ENCODE measurements around the gene FAN1.

Gene FAN1

DNA sequence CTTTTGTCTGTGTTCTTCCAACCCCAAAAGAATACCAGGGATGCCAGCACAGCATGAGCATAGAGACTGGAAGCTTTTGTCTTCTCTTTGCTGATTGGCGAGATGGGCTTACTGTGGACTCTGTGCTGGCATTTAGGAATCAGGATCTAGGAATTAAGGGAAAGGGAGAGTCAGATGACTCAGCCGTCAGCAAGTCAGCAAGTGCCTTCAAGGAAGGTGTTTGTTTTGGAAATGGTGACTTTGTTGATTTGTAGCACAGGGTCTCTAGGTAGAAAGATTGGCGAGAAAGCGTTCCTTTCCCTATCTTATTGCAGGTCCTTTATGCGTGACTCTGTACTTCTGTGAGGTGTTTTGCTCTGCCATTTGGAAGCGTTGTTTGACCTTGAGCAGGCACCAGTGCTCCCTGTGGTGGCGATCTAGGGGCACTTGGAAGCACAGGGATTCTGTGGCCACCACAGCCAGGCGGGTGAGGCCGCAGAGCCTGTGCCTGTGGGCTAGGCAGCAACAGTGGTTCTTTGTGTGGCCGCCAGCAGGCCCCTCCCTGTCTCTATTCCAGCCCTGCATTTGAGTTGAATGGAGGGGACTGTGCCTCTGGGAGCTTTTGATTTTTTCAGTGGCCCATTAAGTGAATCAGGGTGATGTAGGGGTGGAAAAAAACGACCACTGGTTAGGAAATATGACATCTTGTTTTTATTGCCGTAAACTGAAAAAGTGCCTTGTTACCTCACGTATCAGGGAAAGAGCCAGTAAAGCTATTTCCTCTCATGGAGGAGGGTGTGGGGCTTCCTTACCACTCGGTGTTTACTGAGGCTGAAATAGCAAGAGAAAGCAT lies 19.0 kb downstream of the FAN1 start:
- DNase-seq (ENCODE audit: extremely low spot score), result no peak
- POLR2A ChIA-PET, result no interaction called here
- CTCF ChIA-PET, result no interaction called here
- no peak for TF ChIP-seq FOXK2 (IDR thresholded peaks at IDR 0.05)
- no peak for TF ChIP-seq ELF4 (IDR thresholded peaks at IDR 0.05)
- TF ChIP-seq ARNT (IDR thresholded peaks at IDR 0.05), result no peak
- TF ChIP-seq L3MBTL2 (conservative IDR thresholded peaks at IDR 0.05), result no peak
- TF ChIP-seq TARDBP (IDR thresholded peaks at IDR 0.05), result no peak
- TF ChIP-seq HDGF (IDR thresholded peaks at IDR 0.05; ENCODE audit: borderline replicate concordance), result no peak
- TF ChIP-seq FOXM1 (IDR thresholded peaks at IDR 0.05; ENCODE audit: borderline replicate concordance), result no peak

DNA sequence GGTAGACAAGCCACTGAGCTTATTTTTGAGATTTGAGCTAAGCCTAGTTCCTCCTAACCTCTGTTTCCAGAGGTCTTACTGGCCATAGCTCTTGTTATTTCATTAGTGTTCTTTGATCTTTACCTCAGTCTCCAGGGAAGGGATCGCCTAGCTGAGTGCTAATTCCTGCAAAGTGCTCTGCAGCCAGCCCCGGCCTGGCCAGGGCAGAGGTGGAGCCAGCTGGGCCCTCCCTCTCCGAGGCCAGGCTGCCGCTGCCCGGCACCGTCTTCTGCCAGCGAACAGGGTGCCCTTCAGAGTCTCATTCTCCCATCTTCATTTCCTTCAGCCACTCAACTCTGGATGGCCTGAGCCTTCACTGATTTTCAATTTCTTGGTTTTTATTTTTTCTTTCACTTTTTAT lies 19.7 kb downstream of the FAN1 start:
- POLR2A ChIA-PET, result no interaction called here
- no peak for TF ChIP-seq NFRKB (IDR thresholded peaks at IDR 0.05)
- TF ChIP-seq FOXM1 (IDR thresholded peaks at IDR 0.05; ENCODE audit: borderline replicate concordance), result no peak
- TF ChIP-seq, protein P1, sequence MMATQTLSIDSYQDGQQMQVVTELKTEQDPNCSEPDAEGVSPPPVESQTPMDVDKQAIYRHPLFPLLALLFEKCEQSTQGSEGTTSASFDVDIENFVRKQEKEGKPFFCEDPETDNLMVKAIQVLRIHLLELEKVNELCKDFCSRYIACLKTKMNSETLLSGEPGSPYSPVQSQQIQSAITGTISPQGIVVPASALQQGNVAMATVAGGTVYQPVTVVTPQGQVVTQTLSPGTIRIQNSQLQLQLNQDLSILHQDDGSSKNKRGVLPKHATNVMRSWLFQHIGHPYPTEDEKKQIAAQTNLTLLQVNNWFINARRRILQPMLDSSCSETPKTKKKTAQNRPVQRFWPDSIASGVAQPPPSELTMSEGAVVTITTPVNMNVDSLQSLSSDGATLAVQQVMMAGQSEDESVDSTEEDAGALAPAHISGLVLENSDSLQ (IDR thresholded peaks at IDR 0.05), result no peak
- no peak for TF ChIP-seq CTBP1 (IDR thresholded peaks at IDR 0.05; ENCODE audit: borderline replicate concordance)
- no peak for TF ChIP-seq HDGF (IDR thresholded peaks at IDR 0.05; ENCODE audit: borderline replicate concordance)
- no peak for TF ChIP-seq FOXK2 (IDR thresholded peaks at IDR 0.05)
- no peak for TF ChIP-seq TARDBP (IDR thresholded peaks at IDR 0.05)
- TF ChIP-seq ARNT (IDR thresholded peaks at IDR 0.05), result no peak
- no peak for TF ChIP-seq LEF1 (IDR thresholded peaks at IDR 0.05; ENCODE audit: borderline replicate concordance)
- no peak for TF ChIP-seq SUZ12 (IDR thresholded peaks at IDR 0.05)
- no peak for TF ChIP-seq L3MBTL2 (conservative IDR thresholded peaks at IDR 0.05)
- TF ChIP-seq ZNF384 (IDR thresholded peaks at IDR 0.05), result no peak
- no peak for TF ChIP-seq ELF4 (IDR thresholded peaks at IDR 0.05)
- TF ChIP-seq SP1 (IDR thresholded peaks at IDR 0.05), result no peak
- no peak for TF ChIP-seq BHLHE40 (IDR thresholded peaks at IDR 0.05; ENCODE audit: borderline replicate concordance)
- TF ChIP-seq FOXA1 (IDR thresholded peaks at IDR 0.05), result no peak
- CTCF ChIA-PET, result no interaction called here
- DNase-seq (ENCODE audit: extremely low spot score), result no peak

DNA sequence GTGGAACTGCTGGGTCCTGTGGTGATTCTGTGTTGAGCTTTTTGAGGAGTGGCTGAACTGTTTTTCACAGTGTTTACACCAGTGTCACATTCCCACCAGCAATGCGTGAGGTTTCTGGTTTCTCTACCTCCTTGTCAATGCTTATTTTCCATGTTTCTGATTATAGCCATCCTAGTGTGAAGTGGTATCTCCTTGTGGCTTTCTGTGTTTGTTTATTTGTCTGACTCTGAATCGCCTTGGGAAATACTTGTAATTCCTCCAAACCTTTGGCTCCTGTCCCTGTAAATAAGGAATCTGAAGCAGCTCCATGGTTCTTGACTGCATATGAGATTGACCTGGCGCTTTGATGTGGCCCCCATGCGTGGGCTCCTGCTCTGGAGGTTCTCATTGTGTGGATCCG lies 20.6 kb downstream of the FAN1 start:
- no peak for DNase-seq (ENCODE audit: extremely low spot score)

DNA sequence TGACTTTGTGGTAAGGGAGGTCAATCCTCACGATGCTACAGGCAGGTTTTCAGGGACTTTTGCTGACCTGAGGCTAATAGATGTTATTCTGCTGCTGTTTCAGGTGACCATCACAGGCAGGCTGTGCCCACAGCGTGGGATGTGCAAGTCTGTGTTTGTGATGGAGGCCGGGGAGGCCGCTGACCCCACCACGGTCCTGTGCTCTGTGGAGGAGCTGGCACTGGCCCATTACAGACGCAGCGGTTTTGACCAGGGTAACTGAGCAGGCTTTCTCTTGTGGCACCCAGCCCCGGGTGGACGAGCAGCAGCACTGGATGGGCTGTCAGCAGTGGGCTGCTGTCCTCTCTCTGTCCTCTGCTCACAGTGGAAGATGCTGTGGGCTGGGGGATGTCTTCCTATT lies 22.0 kb downstream of the FAN1 start:
- ChIA-PET CTCF (no interaction called here), POLR2A (no interaction called here)
- DNase-seq (ENCODE audit: extremely low spot score), result no peak
- TF ChIP-seq, protein P1 (IDR thresholded peaks at IDR 0.05), result no peak
- TF ChIP-seq CTBP1 (IDR thresholded peaks at IDR 0.05; ENCODE audit: borderline replicate concordance) (no peak), LEF1 (IDR thresholded peaks at IDR 0.05; ENCODE audit: borderline replicate concordance) (no peak), FOXA1 (IDR thresholded peaks at IDR 0.05) (no peak), SUZ12 (IDR thresholded peaks at IDR 0.05) (no peak), L3MBTL2 (conservative IDR thresholded peaks at IDR 0.05) (no peak)

More for the DNA sequence above, 20.6 kb downstream of the FAN1 start:
- TF ChIP-seq FOXA1 (IDR thresholded peaks at IDR 0.05) (no peak), L3MBTL2 (conservative IDR thresholded peaks at IDR 0.05) (no peak), ELF4 (IDR thresholded peaks at IDR 0.05) (no peak), SUZ12 (IDR thresholded peaks at IDR 0.05) (no peak), ARNT (IDR thresholded peaks at IDR 0.05) (no peak), BHLHE40 (IDR thresholded peaks at IDR 0.05; ENCODE audit: borderline replicate concordance) (no peak), ZNF384 (IDR thresholded peaks at IDR 0.05) (no peak), FOXM1 (IDR thresholded peaks at IDR 0.05; ENCODE audit: borderline replicate concordance) (no peak)
- ChIA-PET POLR2A (no interaction called here), CTCF (no interaction called here)

DNA sequence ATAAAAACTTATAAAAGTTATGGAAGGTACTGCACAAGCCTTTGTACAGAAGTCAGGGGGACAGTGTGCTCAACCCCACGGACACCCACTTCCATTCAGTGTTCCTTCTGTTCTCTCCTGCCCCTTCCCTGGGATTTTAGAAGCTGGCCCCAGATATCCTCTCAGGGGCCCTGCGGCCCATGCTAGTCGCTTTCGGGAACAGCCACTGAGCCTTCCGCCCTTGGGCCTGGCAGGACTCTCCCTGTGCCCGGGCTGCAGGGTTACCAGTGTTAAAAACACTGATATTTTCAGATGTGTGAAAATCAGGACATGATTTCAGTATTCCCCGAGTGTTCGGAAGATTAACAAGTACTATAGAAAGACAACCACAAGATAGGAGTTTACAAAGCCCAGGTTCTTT lies 22.4 kb downstream of the FAN1 start:
- TF ChIP-seq NFRKB (IDR thresholded peaks at IDR 0.05) (no peak), TARDBP (IDR thresholded peaks at IDR 0.05) (no peak), SUZ12 (IDR thresholded peaks at IDR 0.05) (no peak), LEF1 (IDR thresholded peaks at IDR 0.05; ENCODE audit: borderline replicate concordance) (no peak), HDGF (IDR thresholded peaks at IDR 0.05; ENCODE audit: borderline replicate concordance) (no peak), FOXK2 (IDR thresholded peaks at IDR 0.05) (no peak), ARNT (IDR thresholded peaks at IDR 0.05) (no peak), FOXM1 (IDR thresholded peaks at IDR 0.05; ENCODE audit: borderline replicate concordance) (no peak), L3MBTL2 (conservative IDR thresholded peaks at IDR 0.05) (no peak), FOXA1 (IDR thresholded peaks at IDR 0.05) (no peak), CTBP1 (IDR thresholded peaks at IDR 0.05; ENCODE audit: borderline replicate concordance) (no peak), ELF4 (IDR thresholded peaks at IDR 0.05) (no peak)
- TF ChIP-seq, protein P1 (IDR thresholded peaks at IDR 0.05), result no peak
- no peak for DNase-seq (ENCODE audit: extremely low spot score)
- POLR2A ChIA-PET, result no interaction called here
- CTCF ChIA-PET, result no interaction called here

DNA sequence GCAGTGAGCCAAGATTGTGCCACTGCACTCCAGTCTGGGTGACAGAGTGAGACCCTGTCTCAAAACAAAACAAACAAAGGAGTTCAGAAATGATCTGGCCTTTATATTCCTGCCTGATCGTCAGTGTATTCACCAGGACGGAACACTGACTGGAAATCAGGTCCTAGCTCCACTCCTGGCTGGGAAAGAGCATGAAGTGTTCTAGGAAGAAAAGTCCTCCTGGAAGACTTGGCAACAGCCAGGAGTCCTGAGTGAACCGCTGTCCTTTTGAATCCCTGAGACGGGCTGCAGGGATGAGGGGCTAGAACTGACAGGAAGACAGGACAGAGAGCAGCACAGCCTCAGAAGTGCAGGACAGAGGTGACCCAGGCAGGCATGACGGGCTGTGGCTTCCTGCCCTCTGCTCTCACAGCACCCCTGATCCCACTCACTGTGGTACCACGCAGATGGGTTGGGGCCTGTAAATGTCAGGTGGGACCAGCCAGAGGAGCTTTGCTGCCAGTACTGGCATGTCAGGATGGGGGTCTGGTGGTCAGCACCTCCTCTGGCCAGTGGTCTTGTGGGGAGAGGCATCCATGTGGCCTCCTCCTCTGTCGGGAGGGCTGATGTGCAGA lies 23.5 kb downstream of the FAN1 start:
- DNase-seq (ENCODE audit: extremely low spot score), result no peak
- TF ChIP-seq FOXK2 (IDR thresholded peaks at IDR 0.05) (no peak), CTBP1 (IDR thresholded peaks at IDR 0.05; ENCODE audit: borderline replicate concordance) (no peak), SP1 (IDR thresholded peaks at IDR 0.05) (no peak), LEF1 (IDR thresholded peaks at IDR 0.05; ENCODE audit: borderline replicate concordance) (no peak), FOXM1 (IDR thresholded peaks at IDR 0.05; ENCODE audit: borderline replicate concordance) (no peak), ELF4 (IDR thresholded peaks at IDR 0.05) (no peak), SUZ12 (IDR thresholded peaks at IDR 0.05) (no peak), NFRKB (IDR thresholded peaks at IDR 0.05) (no peak), TARDBP (IDR thresholded peaks at IDR 0.05) (no peak), ZNF384 (IDR thresholded peaks at IDR 0.05) (no peak), L3MBTL2 (conservative IDR thresholded peaks at IDR 0.05) (no peak), BHLHE40 (IDR thresholded peaks at IDR 0.05; ENCODE audit: borderline replicate concordance) (no peak), ARNT (IDR thresholded peaks at IDR 0.05) (no peak), FOXA1 (IDR thresholded peaks at IDR 0.05) (no peak), HDGF (IDR thresholded peaks at IDR 0.05; ENCODE audit: borderline replicate concordance) (no peak)
- TF ChIP-seq, protein P1 (IDR thresholded peaks at IDR 0.05), result no peak
- ChIA-PET POLR2A (no interaction called here), CTCF (no interaction called here)

All from HEK293T (cell line).